Panc1 (cell line): ENCODE results near the gene LHFPL3. TPM values are rescaled to one million over a fixed set of nuclear protein-coding genes. Genes with fewer than 3 reads are reported as not detected.

ENCODE experiments used
- ATAC-seq: fragments of 200-7000 bp; cut with Tn5 transposase; 2 replicates; pipeline ENCODE4 v1.9.1; 2020; ENCODE audit warnings: mild to moderate bottlenecking, moderate library complexity
- BruUV-seq: library from RNA; stranded (reverse); fragments of 400-500 nt; replicated peaks from 2 replicates; lab custom pipeline; 2021; lab: Mats Ljungman, UMichigan
- CTCF ChIA-PET: fragments of 300-600 bp; sonication (Branson Sonifier 250); formaldehyde crosslinking; loops from one replicate; lab custom pipeline; 2022; ENCODE audit warnings: antibody characterized with exemption; lab: Charles Lee
- POLR2A ChIA-PET: fragments of 300-600 bp; sonication (Branson Sonifier 250); formaldehyde crosslinking; loops from one replicate; lab custom pipeline; 2022; ENCODE audit warnings: antibody characterized with exemption; lab: Charles Lee
- DNase-seq: peaks from one replicate; pipeline ENCODE4 v3.0.0-alpha.2; 2010; ENCODE audit warnings: low read depth, low spot score
- H3K27ac ChIP-seq: 2 replicates; pipeline ENCODE4 v1.5.1; 2011; ENCODE audit warnings: mild to moderate bottlenecking, low read length, inconsistent platforms
- H3K27me3 ChIP-seq: fragments of 200-500 bp; sonication (Bioruptor generic); 2 replicates; pipeline ENCODE4 v1.6.0; 2014; ENCODE audit warnings: low read length, inconsistent platforms; ENCODE audit not compliant: control insufficient read depth, insufficient read depth
- H3K36me3 ChIP-seq: fragments of 200-500 bp; sonication (Bioruptor generic); 2 replicates; pipeline ENCODE4 v1.5.1; 2014; ENCODE audit warnings: inconsistent platforms, mild to moderate bottlenecking, low read length, moderate library complexity; ENCODE audit not compliant: control insufficient read depth, insufficient read depth
- H3K4me1 ChIP-seq: 2 replicates; pipeline ENCODE4 v1.5.1; 2011; ENCODE audit warnings: inconsistent platforms, mild to moderate bottlenecking, low read length, moderate library complexity; ENCODE audit not compliant: control insufficient read depth, insufficient read depth
- H3K4me3 ChIP-seq, 2 experiments: 2 replicates each; pipeline ENCODE4 v1.5.1; 2011 to 2012; ENCODE audit warnings: low read depth in 2 of 2, low read length in 2 of 2, mild to moderate bottlenecking in 2 of 2, inconsistent platforms in 1 of 2, moderate library complexity in 1 of 2
- H3K9me3 ChIP-seq: fragments of 200-500 bp; sonication (Bioruptor generic); 2 replicates; pipeline ENCODE4 v1.5.1; 2014; ENCODE audit warnings: low read depth, mild to moderate bottlenecking, inconsistent platforms, low read length, moderate library complexity; ENCODE audit not compliant: control insufficient read depth, insufficient read depth
- CTCF ChIP-seq: fragments of 450-650 bp; IDR thresholded peaks from 2 replicates; pipeline ENCODE4 v1.5.1; 2017; ENCODE audit warnings: mild to moderate bottlenecking
- POLR2AphosphoS5 ChIP-seq: IDR thresholded peaks from 2 replicates; pipeline ENCODE4 v1.6.1; 2012; ENCODE audit warnings: mild to moderate bottlenecking, low read depth, low read length, moderate library complexity
- REST ChIP-seq, 2 experiments: IDR thresholded peaks; 2 replicates each; pipeline ENCODE4 v1.6.1; 2011 to 2012; ENCODE audit warnings: low read depth in 2 of 2, control low read depth in 1 of 2, low read length in 1 of 2, mild to moderate bottlenecking in 1 of 2, moderate library complexity in 1 of 2; ENCODE audit not compliant: insufficient read depth in 1 of 2
- SIN3A ChIP-seq: IDR thresholded peaks from 2 replicates; pipeline ENCODE4 v1.6.1; 2012; ENCODE audit warnings: low read depth, mild to moderate bottlenecking, low read length, moderate library complexity, borderline replicate concordance; ENCODE audit not compliant: insufficient read depth
- TCF7L2 ChIP-seq: IDR thresholded peaks from 2 replicates; pipeline ENCODE4 v1.6.1; 2011; ENCODE audit warnings: mild to moderate bottlenecking, low read depth, low read length, inconsistent platforms
- in situ Hi-C: cut with HindIII; loops from 2 replicates; pipeline ENCODE4 v1.10.0; 2016; ENCODE audit warnings: low sequenced_read_pairs, low pct_unique_long_range_greater_than_20kb
- intact Hi-C: fragments of 100-400 bp; cut with micrococcal nuclease; formaldehyde crosslinking; loops from one replicate; pipeline ENCODE4 v1.10.0; 2022; ENCODE audit not compliant: unreplicated experiment
- total RNA-seq: library from RNA; stranded (reverse); gene quantifications from one replicate; pipeline ENCODE4 v1.2.1, GENCODE V29; 2021; ENCODE audit not compliant: unreplicated experiment

LHFPL3 gene
- total RNA-seq, 1 experiment from 2014 or later, result not detected

- Histone ChIP-seq H3K27me3 (no peaks in the 10 kb centered on the region), H3K27ac (no peak overlapping the region), H3K36me3 (no peaks in the 10 kb centered on the region), H3K9me3 (no peaks in the 10 kb centered on the region), H3K4me3 (no peak overlapping the region), H3K4me1 (no peaks in the 10 kb centered on the region)
- TF ChIP-seq POLR2AphosphoS5 (no peak), SIN3A (no peak)
- DNase-seq (no peak), ATAC-seq (no peak)
- in situ Hi-C loops (no loop called here), intact Hi-C loops (no loop called here)
- BruUV-seq, result no TSS peak
- ChIA-PET POLR2A (no interaction called here), CTCF (no interaction called here)
Measured at GRCh38 chr7:104548861-104549260, 220.5 kb downstream of the LHFPL3 start.

GRCh38 chr7:104550362-104550761, 222.0 kb downstream of the LHFPL3 start:
- ATAC-seq (no peak), DNase-seq (no peak)
- Histone ChIP-seq H3K9me3 (no peaks in the 10 kb centered on the region), H3K4me1 (no peaks in the 10 kb centered on the region), H3K36me3 (no peaks in the 10 kb centered on the region), H3K4me3 (no peak overlapping the region), H3K27me3 (no peaks in the 10 kb centered on the region), H3K27ac (no peak overlapping the region)
- intact Hi-C loops, result no loop called here
- TF ChIP-seq POLR2AphosphoS5 (no peak), CTCF (no peak), REST (IDR thresholded peaks at IDR 0.05; ENCODE audit: insufficient read depth in 1 of 2, low read depth in 2 of 2, low read length in 1 of 2) (no peak), SIN3A (no peak), TCF7L2 (no peak)
- CTCF ChIA-PET, result no interaction called here
- POLR2A ChIA-PET, result no interaction called here
- in situ Hi-C loops, result no loop called here
- BruUV-seq, result no TSS peak

GRCh38 chr7:104551226-104551625, 222.8 kb downstream of the LHFPL3 start:
- in situ Hi-C loops (no loop called here), intact Hi-C loops (no loop called here)
- Histone ChIP-seq H3K36me3 (no peaks in the 10 kb centered on the region), H3K9me3 (no peaks in the 10 kb centered on the region), H3K4me1 (no peaks in the 10 kb centered on the region), H3K4me3 (no peak overlapping the region), H3K27me3 (no peaks in the 10 kb centered on the region), H3K27ac (no peak overlapping the region)
- no peak for ATAC-seq
- TF ChIP-seq REST (IDR thresholded peaks at IDR 0.05; ENCODE audit: insufficient read depth in 1 of 2, low read depth in 2 of 2, low read length in 1 of 2), result no peak
- no peak for TF ChIP-seq TCF7L2
- no peak for DNase-seq
- ChIA-PET CTCF (interaction anchor here (0.6 kb wide), 1 partner anchor 297 kb away, joined by 3 read pairs; no protein-coding TSS in a partner anchor), POLR2A (no interaction called here)
- no TSS peak for BruUV-seq
